Ishikawa (cell line): ENCODE measurements around the gene MAGI2.

ENCODE experiments used
- CEBPB ChIP-seq: IDR thresholded peaks from 2 replicates; pipeline ENCODE4 v1.6.1; 2012
- CREB1 ChIP-seq: IDR thresholded peaks from 2 replicates; pipeline ENCODE4 v1.6.1; 2012; ENCODE audit warnings: low read depth
- EGR1 ChIP-seq: IDR thresholded peaks from 2 replicates; pipeline ENCODE4 v1.6.1; 2012
- EP300 ChIP-seq: IDR thresholded peaks from 2 replicates; pipeline ENCODE4 v1.6.1; 2012; ENCODE audit warnings: borderline replicate concordance
- FOXM1 ChIP-seq: IDR thresholded peaks from 2 replicates; pipeline ENCODE4 v1.6.1; 2012; ENCODE audit warnings: low read depth, borderline replicate concordance
- NFIC ChIP-seq: IDR thresholded peaks from 2 replicates; pipeline ENCODE4 v1.6.1; 2012
- RAD21 ChIP-seq: IDR thresholded peaks from 2 replicates; pipeline ENCODE4 v1.6.1; 2012; ENCODE audit warnings: low read depth
- TAF1 ChIP-seq: IDR thresholded peaks from 2 replicates; pipeline ENCODE4 v1.6.1; 2012; ENCODE audit warnings: low read depth, mild to moderate bottlenecking
- TCF12 ChIP-seq: IDR thresholded peaks from 2 replicates; pipeline ENCODE4 v1.6.1; 2012; ENCODE audit warnings: low read depth
- TEAD4 ChIP-seq: IDR thresholded peaks from 2 replicates; pipeline ENCODE4 v1.6.1; 2012
- YY1 ChIP-seq: IDR thresholded peaks from 2 replicates; pipeline ENCODE4 v1.6.1; 2012; ENCODE audit warnings: low read depth
- ZBTB7A ChIP-seq: IDR thresholded peaks from 2 replicates; pipeline ENCODE4 v1.6.1; 2012; ENCODE audit warnings: low read depth
- TF ChIP-seq, protein P1 (sequence below): IDR thresholded peaks from 2 replicates; pipeline ENCODE4 v1.6.1; 2012
- TF ChIP-seq, protein P2 (sequence below): IDR thresholded peaks from 2 replicates; pipeline ENCODE4 v1.6.1; 2012; ENCODE audit warnings: low read depth, mild to moderate bottlenecking
- TF ChIP-seq, protein P3 (sequence below): IDR thresholded peaks from 2 replicates; pipeline ENCODE4 v1.6.1; 2012

Gene MAGI2

DNA sequence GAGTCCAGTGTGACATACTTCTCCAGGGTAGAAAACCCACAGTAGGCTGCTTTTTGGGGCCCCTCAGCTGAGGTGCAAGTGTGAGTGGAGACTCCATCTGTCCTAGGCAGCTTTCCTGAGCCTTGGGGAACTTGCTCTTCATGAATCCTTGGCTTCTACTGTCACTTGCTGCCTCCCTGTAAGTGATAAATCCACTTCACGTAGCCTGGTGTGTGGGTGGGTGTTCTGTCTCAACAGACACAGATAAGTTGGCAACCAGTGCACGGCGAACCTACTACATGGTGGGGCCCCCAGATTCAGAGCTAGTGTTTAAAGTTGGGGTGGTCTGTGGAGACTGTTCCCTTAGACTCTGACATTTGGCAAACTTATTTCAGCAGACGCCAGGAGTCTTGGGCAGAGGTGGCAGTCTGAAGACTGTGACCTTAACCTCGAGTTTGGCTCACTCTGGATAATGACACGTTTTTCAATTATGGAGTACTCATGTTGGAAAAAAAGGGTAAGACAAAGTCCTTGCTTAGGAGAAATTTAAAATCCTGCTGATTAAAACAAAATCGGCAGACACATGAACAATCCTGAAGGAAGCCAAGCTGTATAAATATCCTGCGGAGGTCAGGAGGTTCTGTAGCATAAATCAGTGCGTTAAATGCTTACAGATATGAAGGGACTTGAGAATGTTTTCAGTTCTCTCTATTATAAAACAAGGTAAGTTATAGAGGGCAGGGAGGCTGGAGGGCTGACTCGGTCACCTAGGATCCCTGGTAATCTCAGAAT, 1278.0 kb downstream of the MAGI2 start:
- TF ChIP-seq TCF12 (no peak), CREB1 (no peak), EP300 (no peak), NFIC (no peak), EGR1 (no peak), RAD21 (no peak), CEBPB (no peak), FOXM1 (no peak), ZBTB7A (no peak), TEAD4 (no peak), YY1 (no peak), TAF1 (no peak)
- TF ChIP-seq, protein P1, sequence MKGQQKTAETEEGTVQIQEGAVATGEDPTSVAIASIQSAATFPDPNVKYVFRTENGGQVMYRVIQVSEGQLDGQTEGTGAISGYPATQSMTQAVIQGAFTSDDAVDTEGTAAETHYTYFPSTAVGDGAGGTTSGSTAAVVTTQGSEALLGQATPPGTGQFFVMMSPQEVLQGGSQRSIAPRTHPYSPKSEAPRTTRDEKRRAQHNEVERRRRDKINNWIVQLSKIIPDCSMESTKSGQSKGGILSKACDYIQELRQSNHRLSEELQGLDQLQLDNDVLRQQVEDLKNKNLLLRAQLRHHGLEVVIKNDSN = no peak
- TF ChIP-seq, protein P2, sequence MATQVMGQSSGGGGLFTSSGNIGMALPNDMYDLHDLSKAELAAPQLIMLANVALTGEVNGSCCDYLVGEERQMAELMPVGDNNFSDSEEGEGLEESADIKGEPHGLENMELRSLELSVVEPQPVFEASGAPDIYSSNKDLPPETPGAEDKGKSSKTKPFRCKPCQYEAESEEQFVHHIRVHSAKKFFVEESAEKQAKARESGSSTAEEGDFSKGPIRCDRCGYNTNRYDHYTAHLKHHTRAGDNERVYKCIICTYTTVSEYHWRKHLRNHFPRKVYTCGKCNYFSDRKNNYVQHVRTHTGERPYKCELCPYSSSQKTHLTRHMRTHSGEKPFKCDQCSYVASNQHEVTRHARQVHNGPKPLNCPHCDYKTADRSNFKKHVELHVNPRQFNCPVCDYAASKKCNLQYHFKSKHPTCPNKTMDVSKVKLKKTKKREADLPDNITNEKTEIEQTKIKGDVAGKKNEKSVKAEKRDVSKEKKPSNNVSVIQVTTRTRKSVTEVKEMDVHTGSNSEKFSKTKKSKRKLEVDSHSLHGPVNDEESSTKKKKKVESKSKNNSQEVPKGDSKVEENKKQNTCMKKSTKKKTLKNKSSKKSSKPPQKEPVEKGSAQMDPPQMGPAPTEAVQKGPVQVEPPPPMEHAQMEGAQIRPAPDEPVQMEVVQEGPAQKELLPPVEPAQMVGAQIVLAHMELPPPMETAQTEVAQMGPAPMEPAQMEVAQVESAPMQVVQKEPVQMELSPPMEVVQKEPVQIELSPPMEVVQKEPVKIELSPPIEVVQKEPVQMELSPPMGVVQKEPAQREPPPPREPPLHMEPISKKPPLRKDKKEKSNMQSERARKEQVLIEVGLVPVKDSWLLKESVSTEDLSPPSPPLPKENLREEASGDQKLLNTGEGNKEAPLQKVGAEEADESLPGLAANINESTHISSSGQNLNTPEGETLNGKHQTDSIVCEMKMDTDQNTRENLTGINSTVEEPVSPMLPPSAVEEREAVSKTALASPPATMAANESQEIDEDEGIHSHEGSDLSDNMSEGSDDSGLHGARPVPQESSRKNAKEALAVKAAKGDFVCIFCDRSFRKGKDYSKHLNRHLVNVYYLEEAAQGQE = no peak
- TF ChIP-seq, protein P3, sequence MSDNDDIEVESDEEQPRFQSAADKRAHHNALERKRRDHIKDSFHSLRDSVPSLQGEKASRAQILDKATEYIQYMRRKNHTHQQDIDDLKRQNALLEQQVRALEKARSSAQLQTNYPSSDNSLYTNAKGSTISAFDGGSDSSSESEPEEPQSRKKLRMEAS = no peak

DNA sequence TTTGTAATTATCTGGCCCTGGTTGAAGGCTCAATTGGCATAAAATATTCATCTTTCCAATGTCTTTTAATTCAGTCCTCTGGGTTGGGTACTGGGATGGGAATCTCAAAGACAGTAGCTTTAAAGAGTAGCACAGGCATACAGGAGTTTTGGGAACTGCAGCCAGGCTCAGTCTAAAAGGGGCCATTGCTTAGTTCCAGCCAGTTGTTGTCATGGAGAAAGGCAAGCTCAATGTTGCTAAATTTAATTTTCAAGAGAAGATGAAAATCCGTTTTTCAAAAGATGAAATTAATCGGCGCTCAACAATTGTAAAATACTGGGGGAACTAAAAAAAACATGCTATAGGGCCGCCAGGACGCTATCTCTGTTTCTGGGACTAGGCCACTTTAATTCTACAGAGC, 1279.8 kb downstream of the MAGI2 start:
- TF ChIP-seq ZBTB7A (no peak), CREB1 (no peak), EP300 (no peak), TCF12 (no peak), YY1 (no peak), CEBPB (no peak), EGR1 (no peak), FOXM1 (no peak), TEAD4 (no peak), NFIC (no peak), RAD21 (no peak), TAF1 (no peak)
- TF ChIP-seq, protein P1 = no peak
- TF ChIP-seq, protein P2 = no peak
- TF ChIP-seq, protein P3 = no peak

DNA sequence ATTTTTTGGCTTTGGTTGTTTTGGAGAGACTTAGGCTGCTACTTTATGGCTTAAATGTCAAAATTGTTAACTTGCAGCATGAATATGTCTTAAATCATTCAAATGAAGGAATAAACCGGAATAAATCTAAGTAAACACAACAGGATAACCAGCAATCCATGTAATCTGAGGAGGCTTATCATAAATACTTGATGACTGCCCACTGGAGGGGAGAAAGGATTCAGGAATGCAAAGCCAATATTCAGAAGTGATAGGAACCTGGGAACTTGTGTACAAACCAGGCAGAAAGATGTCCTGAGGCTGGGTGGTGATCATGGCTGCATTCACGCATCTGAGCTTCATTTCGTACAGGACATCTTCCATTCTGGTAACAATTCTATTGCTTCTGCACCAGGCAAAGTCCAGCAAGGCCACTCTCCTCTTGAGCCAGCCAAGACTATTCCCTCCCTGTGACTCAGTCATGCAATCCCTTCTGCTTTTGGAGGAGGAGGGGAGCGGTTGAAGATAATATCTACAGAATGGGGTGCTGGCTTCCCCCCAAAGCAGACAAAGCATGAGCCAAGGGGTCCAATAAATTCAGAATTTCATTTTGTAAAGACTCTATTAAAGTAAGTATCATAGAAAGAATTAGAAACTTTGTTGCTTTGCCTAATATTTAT, 1280.4 kb downstream of the MAGI2 start:
- TF ChIP-seq RAD21 = no peak
- no peak for TF ChIP-seq TEAD4
- no peak for TF ChIP-seq YY1
- no peak for TF ChIP-seq EP300

DNA sequence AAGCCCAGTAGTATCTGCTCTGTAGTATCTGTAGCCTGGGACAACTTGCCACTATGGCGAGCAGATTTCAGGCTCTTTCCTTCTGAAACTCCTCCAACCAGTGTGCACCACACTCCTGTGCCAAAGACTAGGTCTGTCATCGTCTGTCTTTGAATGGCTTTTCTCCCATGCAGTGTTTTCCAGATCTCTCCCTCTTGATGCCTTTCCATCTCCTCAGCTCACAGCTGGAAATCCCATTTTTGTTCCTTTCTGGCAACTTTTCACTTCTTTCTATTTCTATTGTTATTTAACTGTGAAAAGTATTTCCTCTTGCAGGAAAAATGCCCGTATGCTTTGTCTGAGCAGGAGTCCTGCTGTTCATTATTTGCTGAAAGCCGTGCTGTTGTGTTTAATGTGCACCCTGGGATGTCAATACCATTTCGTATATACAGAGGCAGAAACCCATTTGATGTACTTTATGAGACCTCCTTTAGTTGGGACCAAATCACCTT, 1281.2 kb downstream of the MAGI2 start:
- no peak for TF ChIP-seq TAF1
- TF ChIP-seq, protein P1 = no peak

DNA sequence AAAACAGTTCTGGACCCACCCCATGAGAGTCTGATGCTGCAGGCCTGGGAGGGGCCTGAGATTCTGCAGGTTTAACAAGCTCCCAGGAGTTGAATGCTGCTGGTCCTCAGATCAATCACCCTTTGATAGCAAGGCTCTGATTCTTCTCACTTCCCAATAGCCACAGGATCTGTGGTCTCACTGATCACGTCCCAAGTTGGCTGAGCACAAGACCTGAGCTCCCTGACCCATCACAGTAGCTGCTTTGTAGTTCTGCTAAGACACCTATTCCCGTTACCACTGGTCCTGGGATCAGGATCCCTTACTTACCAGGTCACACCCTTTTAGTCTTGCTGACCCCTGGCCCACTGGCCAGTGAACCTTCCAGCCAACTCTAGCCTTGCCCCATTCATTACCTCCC, 1282.1 kb downstream of the MAGI2 start:
- TF ChIP-seq EGR1 = no peak
- no peak for TF ChIP-seq ZBTB7A
- TF ChIP-seq FOXM1 = no peak
- no peak for TF ChIP-seq TCF12
- no peak for TF ChIP-seq EP300
- no peak for TF ChIP-seq CEBPB
- TF ChIP-seq NFIC = no peak
- TF ChIP-seq, protein P1 = no peak
- no peak for TF ChIP-seq CREB1
- TF ChIP-seq RAD21 = no peak
- TF ChIP-seq, protein P3 = no peak
- TF ChIP-seq YY1 = no peak
- no peak for TF ChIP-seq TEAD4
- TF ChIP-seq, protein P2 = no peak
- TF ChIP-seq TAF1 = no peak
